ENCODE measurements around the gene SMARCA4. TPM values are rescaled to one million over a fixed set of nuclear protein-coding genes. Genes with fewer than 3 reads are reported as not detected.

The SMARCA4 gene
- total RNA-seq, 2 experiments from 2014 or later: 89.8 to 97.6 TPM

- no peak for DNase-seq
- no peaks in the 10 kb centered on the region for H3K9me3 Mint-ChIP-seq
- no peak overlapping the region for H3K4me3 Mint-ChIP-seq
- no peaks in the 10 kb centered on the region for H3K27me3 Mint-ChIP-seq
- no peaks in the 10 kb centered on the region for H3K4me1 Mint-ChIP-seq
- no peak overlapping the region for H3K27ac Mint-ChIP-seq
- ChIA-PET POLR2A (no interaction called here), CTCF (no interaction called here)
- H3K36me3 Mint-ChIP-seq (ENCODE audit: low read depth): peaks cover 60% of the 10 kb centered on the region
Observed at GRCh38 chr19:11016631-11017030, 55.8 kb downstream of the SMARCA4 start.

GRCh38 chr19:11017275-11018035, 56.6 kb downstream of the SMARCA4 start:
- H3K27ac Mint-ChIP-seq: no peak overlapping the region
- ChIA-PET POLR2A (no interaction called here), CTCF (no interaction called here)
- H3K27me3 Mint-ChIP-seq: no peaks in the 10 kb centered on the region
- no peaks in the 10 kb centered on the region for H3K4me1 Mint-ChIP-seq
- no peak for DNase-seq
- H3K4me3 Mint-ChIP-seq: no peak overlapping the region
- H3K9me3 Mint-ChIP-seq: no peaks in the 10 kb centered on the region
- H3K36me3 Mint-ChIP-seq (ENCODE audit: low read depth): peaks cover 61% of the 10 kb centered on the region

- Mint-ChIP-seq H3K4me3 (no peak overlapping the region), H3K27me3 (no peaks in the 10 kb centered on the region), H3K36me3 (ENCODE audit: low read depth) (peaks cover 55% of the 10 kb centered on the region), H3K9me3 (no peaks in the 10 kb centered on the region), H3K27ac (no peak overlapping the region), H3K4me1 (no peaks in the 10 kb centered on the region)
- DNase-seq: no peak
- ChIA-PET CTCF (no interaction called here), POLR2A (no interaction called here)
Observed at GRCh38 chr19:11018179-11018578, 57.3 kb downstream of the SMARCA4 start.

GRCh38 chr19:11018763-11019162, 57.9 kb downstream of the SMARCA4 start:
- Mint-ChIP-seq H3K27me3 (no peaks in the 10 kb centered on the region), H3K36me3 (ENCODE audit: low read depth) (peaks cover 52% of the 10 kb centered on the region), H3K27ac (no peak overlapping the region), H3K9me3 (no peaks in the 10 kb centered on the region), H3K4me3 (no peak overlapping the region), H3K4me1 (no peaks in the 10 kb centered on the region)
- ChIA-PET POLR2A (no interaction called here), CTCF (no interaction called here)
- no peak for DNase-seq

- H3K4me1 Mint-ChIP-seq: no peaks in the 10 kb centered on the region
- H3K27ac Mint-ChIP-seq: no peak overlapping the region
- H3K36me3 Mint-ChIP-seq (ENCODE audit: low read depth): peaks cover 51% of the 10 kb centered on the region
- POLR2A ChIA-PET: no interaction called here
- no peaks in the 10 kb centered on the region for H3K9me3 Mint-ChIP-seq
- CTCF ChIA-PET: no interaction called here
- H3K27me3 Mint-ChIP-seq: no peaks in the 10 kb centered on the region
- no peak for DNase-seq
- no peak overlapping the region for H3K4me3 Mint-ChIP-seq
Observed at GRCh38 chr19:11019262-11019661, 58.4 kb downstream of the SMARCA4 start.

- H3K27me3 Mint-ChIP-seq: no peaks in the 10 kb centered on the region
- no peaks in the 10 kb centered on the region for H3K9me3 Mint-ChIP-seq
- H3K27ac Mint-ChIP-seq: no peak overlapping the region
- H3K36me3 Mint-ChIP-seq (ENCODE audit: low read depth): peaks cover 48% of the 10 kb centered on the region
- ChIA-PET POLR2A (no interaction called here), CTCF (interaction anchor here (0.9 to 1.5 kb wide), 2 partner anchors 13 to 16 kb away, joined by 3 to 7 read pairs; no protein-coding TSS in a partner anchor)
- no peaks in the 10 kb centered on the region for H3K4me1 Mint-ChIP-seq
- DNase-seq: no peak
- no peak overlapping the region for H3K4me3 Mint-ChIP-seq
Observed at GRCh38 chr19:11019824-11020223, 59.0 kb downstream of the SMARCA4 start.

- H3K4me1 Mint-ChIP-seq: no peaks in the 10 kb centered on the region
- CTCF ChIA-PET: interaction anchor here (0.7 to 1.5 kb wide), 3 partner anchors 12 to 65 kb away, joined by 3 to 7 read pairs (median 4); no protein-coding TSS in a partner anchor
- H3K27me3 Mint-ChIP-seq: no peaks in the 10 kb centered on the region
- H3K36me3 Mint-ChIP-seq (ENCODE audit: low read depth): peaks cover 46% of the 10 kb centered on the region
- no peaks in the 10 kb centered on the region for H3K9me3 Mint-ChIP-seq
- H3K27ac Mint-ChIP-seq: no peak overlapping the region
- POLR2A ChIA-PET: no interaction called here
- H3K4me3 Mint-ChIP-seq: no peak overlapping the region
- DNase-seq: no peak
Observed at GRCh38 chr19:11020423-11020822, 59.6 kb downstream of the SMARCA4 start.

GRCh38 chr19:11020982-11021759, 60.3 kb downstream of the SMARCA4 start:
- Mint-ChIP-seq H3K27ac (no peak overlapping the region), H3K36me3 (ENCODE audit: low read depth) (peaks cover 46% of the 10 kb centered on the region), H3K4me3 (no peak overlapping the region), H3K9me3 (no peaks in the 10 kb centered on the region), H3K4me1 (no peaks in the 10 kb centered on the region), H3K27me3 (no peaks in the 10 kb centered on the region)
- ChIA-PET CTCF (interaction anchor here (0.7 to 1.5 kb wide), 2 partner anchors 15 to 65 kb away, joined by 4 to 7 read pairs; no protein-coding TSS in a partner anchor), POLR2A (no interaction called here)
- DNase-seq: no peak

- H3K36me3 Mint-ChIP-seq (ENCODE audit: low read depth): peaks cover 43% of the 10 kb centered on the region
- no peak overlapping the region for H3K27ac Mint-ChIP-seq
- H3K4me1 Mint-ChIP-seq: no peaks in the 10 kb centered on the region
- H3K9me3 Mint-ChIP-seq: no peaks in the 10 kb centered on the region
- POLR2A ChIA-PET: no interaction called here
- CTCF ChIA-PET: no interaction called here
- no peak overlapping the region for H3K4me3 Mint-ChIP-seq
- no peak for DNase-seq
- no peaks in the 10 kb centered on the region for H3K27me3 Mint-ChIP-seq
Observed at GRCh38 chr19:11021760-11022144, 60.9 kb downstream of the SMARCA4 start.

- no peak for DNase-seq
- Mint-ChIP-seq H3K36me3 (ENCODE audit: low read depth) (peaks cover 49% of the 10 kb centered on the region), H3K9me3 (no peaks in the 10 kb centered on the region), H3K27ac (no peak overlapping the region), H3K27me3 (no peaks in the 10 kb centered on the region), H3K4me1 (no peaks in the 10 kb centered on the region), H3K4me3 (no peak overlapping the region)
- ChIA-PET POLR2A (no interaction called here), CTCF (no interaction called here)
Observed at GRCh38 chr19:11023016-11023415, 62.2 kb downstream of the SMARCA4 start.

- DNase-seq: no peak
- CTCF ChIA-PET: no interaction called here
- H3K4me3 Mint-ChIP-seq: no peak overlapping the region
- POLR2A ChIA-PET: no interaction called here
- no peak overlapping the region for H3K27ac Mint-ChIP-seq
- peaks cover 46% of the 10 kb centered on the region for H3K36me3 Mint-ChIP-seq (ENCODE audit: low read depth)
- no peaks in the 10 kb centered on the region for H3K4me1 Mint-ChIP-seq
- H3K9me3 Mint-ChIP-seq: no peaks in the 10 kb centered on the region
- H3K27me3 Mint-ChIP-seq: no peaks in the 10 kb centered on the region
Observed at GRCh38 chr19:11023710-11024109, 62.9 kb downstream of the SMARCA4 start.

GRCh38 chr19:11024259-11024658, 63.4 kb downstream of the SMARCA4 start:
- Mint-ChIP-seq H3K36me3 (ENCODE audit: low read depth) (peaks cover 47% of the 10 kb centered on the region), H3K27me3 (no peaks in the 10 kb centered on the region), H3K9me3 (no peaks in the 10 kb centered on the region), H3K4me3 (no peak overlapping the region), H3K27ac (no peak overlapping the region), H3K4me1 (no peaks in the 10 kb centered on the region)
- CTCF ChIA-PET: no interaction called here
- DNase-seq: no peak
- POLR2A ChIA-PET: no interaction called here

- DNase-seq: no peak
- ChIA-PET CTCF (no interaction called here), POLR2A (no interaction called here)
- no peak overlapping the region for H3K4me3 Mint-ChIP-seq
- no peaks in the 10 kb centered on the region for H3K4me1 Mint-ChIP-seq
- no peaks in the 10 kb centered on the region for H3K9me3 Mint-ChIP-seq
- H3K36me3 Mint-ChIP-seq (ENCODE audit: low read depth): peaks cover 41% of the 10 kb centered on the region
- no peak overlapping the region for H3K27ac Mint-ChIP-seq
- H3K27me3 Mint-ChIP-seq: no peaks in the 10 kb centered on the region
Observed at GRCh38 chr19:11025006-11025405, 64.2 kb downstream of the SMARCA4 start.

- ChIA-PET CTCF (no interaction called here), POLR2A (no interaction called here)
- Mint-ChIP-seq H3K4me1 (no peaks in the 10 kb centered on the region), H3K4me3 (no peak overlapping the region), H3K36me3 (ENCODE audit: low read depth) (peaks cover 39% of the 10 kb centered on the region), H3K9me3 (no peaks in the 10 kb centered on the region), H3K27ac (no peak overlapping the region), H3K27me3 (no peaks in the 10 kb centered on the region)
- DNase-seq: no peak
Observed at GRCh38 chr19:11025445-11025844, 64.6 kb downstream of the SMARCA4 start.

Data from activated CD4-positive, alpha-beta memory T cell treated with anti-CD3 and anti-CD28 coated beads, Interleukin-2, amount 10 ng/mL, durations not matched to agents 7 days and 5 days (primary cell).